Putamen (tissue), 1 donor: ENCODE measurements around the gene EPN3.

ENCODE experiments used
- DNase-seq: peaks from one replicate; pipeline ENCODE4 v3.0.0-alpha.2; 2016; ENCODE audit warnings: low spot score

EPN3 gene

DNA sequence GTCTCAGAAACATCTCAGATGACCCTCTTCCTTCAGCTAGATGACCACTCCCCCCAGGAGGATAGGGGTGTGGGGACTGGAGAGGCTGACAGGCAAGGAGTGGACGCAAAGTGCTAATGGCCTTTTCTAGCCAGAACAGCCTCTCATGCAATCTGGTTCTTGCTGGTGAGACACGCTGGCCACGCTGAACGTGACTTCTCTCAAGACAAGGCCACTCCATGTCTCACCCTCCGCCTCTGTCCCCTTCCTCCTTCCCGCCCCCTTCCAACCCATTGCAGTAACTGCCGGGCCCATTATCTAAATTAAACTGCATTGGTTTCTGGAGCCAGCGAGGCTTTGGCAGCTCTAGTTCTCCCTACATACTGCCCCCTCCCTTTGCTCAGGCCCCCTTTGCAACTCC is 37.5 kb downstream of the EPN3 start:
- no peak for DNase-seq

GRCh38 chr17:50570528-50570927 is 38.0 kb downstream of the EPN3 start:
- no peak for DNase-seq

DNA sequence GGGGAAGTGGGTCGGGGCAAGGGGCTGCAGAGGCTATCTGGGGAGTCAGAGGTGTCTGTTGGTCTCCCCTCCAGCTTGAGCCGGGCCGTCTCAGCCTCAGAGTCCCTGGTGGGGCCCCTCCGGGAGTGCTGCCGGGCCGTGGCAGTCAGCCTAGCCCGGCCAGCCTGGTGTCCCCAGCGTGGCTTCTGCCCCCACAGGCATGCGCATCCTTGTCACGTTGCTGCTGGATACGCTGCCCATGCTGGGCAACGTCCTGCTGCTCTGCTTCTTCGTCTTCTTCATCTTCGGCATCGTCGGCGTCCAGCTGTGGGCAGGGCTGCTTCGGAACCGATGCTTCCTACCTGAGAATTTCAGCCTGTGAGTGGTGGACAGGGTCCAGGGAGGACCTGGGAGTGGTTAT is 39.1 kb downstream of the EPN3 start:
- DNase-seq = no peak

DNA sequence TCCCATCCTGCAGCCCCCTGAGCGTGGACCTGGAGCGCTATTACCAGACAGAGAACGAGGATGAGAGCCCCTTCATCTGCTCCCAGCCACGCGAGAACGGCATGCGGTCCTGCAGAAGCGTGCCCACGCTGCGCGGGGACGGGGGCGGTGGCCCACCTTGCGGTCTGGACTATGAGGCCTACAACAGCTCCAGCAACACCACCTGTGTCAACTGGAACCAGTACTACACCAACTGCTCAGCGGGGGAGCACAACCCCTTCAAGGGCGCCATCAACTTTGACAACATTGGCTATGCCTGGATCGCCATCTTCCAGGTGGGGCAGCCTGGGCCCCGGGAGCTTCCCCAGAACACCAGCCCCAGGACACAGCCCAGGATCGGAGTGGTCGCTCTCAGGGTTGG is 40.0 kb downstream of the EPN3 start:
- no peak for DNase-seq

- no peak for DNase-seq
These were observed 41.5 kb downstream of the EPN3 start for GRCh38 chr17:50573866-50574611.

- DNase-seq = no peak
These were observed 43.2 kb downstream of the EPN3 start for GRCh38 chr17:50575581-50576210.

DNA sequence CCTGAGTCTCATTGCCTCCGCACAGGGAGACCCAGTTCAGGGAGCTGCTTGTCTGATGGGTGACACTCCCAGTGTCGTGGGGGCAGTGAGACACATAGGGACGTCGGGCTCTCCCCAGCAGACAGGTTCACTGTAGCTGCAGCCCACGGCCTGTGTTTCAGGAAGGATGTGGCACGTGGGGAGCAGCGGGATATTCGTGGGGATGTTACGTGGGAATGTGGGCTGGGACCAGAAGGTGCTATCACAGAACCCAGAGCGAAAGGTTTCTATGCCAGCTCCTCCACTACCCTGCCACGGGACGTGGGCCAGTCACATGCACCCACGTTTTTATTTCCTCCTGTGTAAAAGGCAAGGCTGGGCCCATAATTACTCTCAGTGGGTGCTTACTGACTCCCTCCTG is 44.3 kb downstream of the EPN3 start:
- no peak for DNase-seq

DNA sequence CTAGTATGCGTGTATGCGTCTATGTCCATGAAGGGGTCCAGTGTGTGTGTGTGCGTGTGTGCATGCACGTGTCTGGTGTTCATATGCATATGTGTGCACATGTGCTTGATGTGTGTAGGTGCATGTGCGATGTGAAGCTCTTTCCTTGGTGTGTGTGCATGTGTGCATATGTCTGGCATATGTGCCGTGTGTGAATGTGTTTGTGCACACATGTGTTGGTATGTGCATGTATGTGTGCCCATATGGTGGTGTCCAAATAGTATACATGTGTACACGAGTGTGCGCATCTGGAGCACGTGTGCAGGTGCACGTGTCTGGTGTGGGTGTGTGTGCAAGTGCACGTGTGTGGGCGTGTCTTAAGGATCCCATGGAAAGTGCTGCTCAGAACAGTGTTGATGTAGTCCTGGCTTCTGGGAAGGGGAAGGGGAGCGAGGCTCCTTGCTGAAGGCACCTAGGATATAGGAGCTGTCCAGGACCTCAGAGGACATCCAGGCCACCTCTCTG is 45.0 kb downstream of the EPN3 start:
- DNase-seq = no peak

- DNase-seq = no peak
These were observed 45.6 kb downstream of the EPN3 start for GRCh38 chr17:50578173-50578572.

- no peak for DNase-seq
These were observed 46.9 kb downstream of the EPN3 start for GRCh38 chr17:50579399-50579798.

DNA sequence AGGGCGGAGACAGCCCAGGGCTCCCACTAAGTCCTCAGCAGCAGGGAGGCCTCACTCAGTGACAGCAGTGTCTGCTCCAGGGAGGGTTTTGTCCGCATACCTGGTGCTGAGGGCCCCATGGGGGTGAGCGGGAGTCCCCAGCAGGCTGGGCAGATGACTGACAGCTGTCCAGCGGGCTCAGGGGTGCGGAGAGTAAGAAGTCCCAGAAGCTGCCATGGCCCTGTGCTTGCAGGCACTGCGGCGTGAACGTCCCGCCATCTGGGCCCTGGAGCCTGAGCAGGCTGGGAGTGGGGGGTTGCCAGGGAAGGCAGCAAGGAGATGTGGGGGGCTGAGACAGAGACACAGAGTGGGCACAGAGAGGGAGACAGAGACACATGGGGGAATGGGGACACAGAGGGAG is 48.1 kb downstream of the EPN3 start:
- no peak for DNase-seq

DNA sequence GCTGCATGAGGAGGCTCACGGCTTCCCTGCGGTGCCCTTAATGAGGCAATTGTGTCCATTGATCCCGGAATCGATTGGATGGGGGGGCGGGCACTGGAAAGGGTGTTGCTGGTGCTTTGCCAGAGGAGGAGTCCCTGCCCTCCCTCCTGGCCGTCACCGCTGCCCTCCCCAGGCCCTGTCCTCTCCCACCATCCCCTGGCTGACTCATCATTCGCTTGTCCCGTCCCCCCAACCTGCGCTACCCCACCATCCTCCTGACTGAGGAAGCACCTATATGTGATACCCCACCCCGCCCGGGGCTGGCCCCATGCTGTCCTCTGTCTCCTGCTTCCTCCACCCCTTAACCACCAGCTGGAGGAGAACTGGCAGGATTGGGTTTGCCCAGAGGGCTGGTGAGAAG is 48.8 kb downstream of the EPN3 start:
- no peak for DNase-seq

- no peak for DNase-seq
These were observed 50.2 kb downstream of the EPN3 start for GRCh38 chr17:50582741-50583140.

DNA sequence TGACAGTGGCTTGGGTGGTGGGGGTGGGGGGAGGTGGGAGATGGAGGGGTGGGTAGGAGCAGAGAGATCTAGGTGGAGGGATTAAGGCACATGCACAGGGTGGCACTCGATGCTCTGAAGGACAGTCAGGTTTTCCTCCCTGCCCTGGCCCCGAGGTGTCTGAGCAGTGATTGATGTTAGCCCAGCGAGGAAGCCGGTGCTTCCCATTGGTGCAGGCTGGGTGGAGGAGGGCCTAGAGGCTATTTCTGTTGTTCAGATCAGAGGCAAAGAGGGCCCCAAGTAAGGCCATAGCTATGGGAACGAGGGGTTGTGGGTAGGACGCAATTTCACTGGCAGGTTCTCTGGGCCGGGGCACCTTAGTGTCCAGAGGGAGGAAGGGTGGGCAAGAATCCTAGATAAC is 51.1 kb downstream of the EPN3 start:
- DNase-seq = no peak

DNA sequence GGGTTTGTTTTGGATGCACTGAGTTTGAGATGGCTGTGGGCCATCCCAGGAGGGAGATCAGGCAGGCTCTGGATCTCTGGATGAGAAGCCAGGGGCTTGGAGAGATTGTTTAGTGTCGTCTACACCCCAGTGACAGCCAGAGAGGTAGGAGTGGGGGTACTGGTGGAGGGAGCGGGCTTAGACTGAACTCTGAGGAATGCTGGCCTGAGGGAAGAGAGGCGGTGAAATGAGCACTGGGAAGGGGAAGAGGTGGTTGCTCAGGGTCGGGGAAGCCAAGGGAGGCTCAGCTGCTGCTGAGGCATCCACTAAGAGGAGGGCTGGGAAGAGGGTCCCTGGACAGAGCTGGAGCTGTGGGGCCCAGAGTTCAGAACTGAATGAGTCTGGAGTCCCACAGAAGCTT is 51.6 kb downstream of the EPN3 start:
- no peak for DNase-seq

GRCh38 chr17:50584749-50585148 is 52.2 kb downstream of the EPN3 start:
- DNase-seq = no peak

- no peak for DNase-seq
These were observed 52.8 kb downstream of the EPN3 start for GRCh38 chr17:50585346-50585745.

- no peak for DNase-seq
These were observed 53.4 kb downstream of the EPN3 start for GRCh38 chr17:50585891-50586290.

- no peak for DNase-seq
These were observed 54.1 kb downstream of the EPN3 start for GRCh38 chr17:50586421-50587247.

- no peak for DNase-seq
These were observed 55.0 kb downstream of the EPN3 start for GRCh38 chr17:50587571-50587970.

GRCh38 chr17:50588391-50589049 is 56.0 kb downstream of the EPN3 start:
- no peak for DNase-seq

- no peak for DNase-seq
These were observed 56.7 kb downstream of the EPN3 start for GRCh38 chr17:50589095-50589705.
